Ishikawa (cell line): ENCODE results near the gene ARID5B.

Experiments
- CEBPB ChIP-seq: IDR thresholded peaks from 2 replicates; pipeline ENCODE4 v1.6.1; 2012
- NFIC ChIP-seq: IDR thresholded peaks from 2 replicates; pipeline ENCODE4 v1.6.1; 2012
- TAF1 ChIP-seq: IDR thresholded peaks from 2 replicates; pipeline ENCODE4 v1.6.1; 2012; ENCODE audit warnings: low read depth, mild to moderate bottlenecking
- YY1 ChIP-seq: IDR thresholded peaks from 2 replicates; pipeline ENCODE4 v1.6.1; 2012; ENCODE audit warnings: low read depth
- TF ChIP-seq, protein P1 (sequence below): IDR thresholded peaks from 2 replicates; pipeline ENCODE4 v1.6.1; 2012
- TF ChIP-seq, protein P2 (sequence below): IDR thresholded peaks from 2 replicates; pipeline ENCODE4 v1.6.1; 2012; ENCODE audit warnings: low read depth, mild to moderate bottlenecking

DNA sequence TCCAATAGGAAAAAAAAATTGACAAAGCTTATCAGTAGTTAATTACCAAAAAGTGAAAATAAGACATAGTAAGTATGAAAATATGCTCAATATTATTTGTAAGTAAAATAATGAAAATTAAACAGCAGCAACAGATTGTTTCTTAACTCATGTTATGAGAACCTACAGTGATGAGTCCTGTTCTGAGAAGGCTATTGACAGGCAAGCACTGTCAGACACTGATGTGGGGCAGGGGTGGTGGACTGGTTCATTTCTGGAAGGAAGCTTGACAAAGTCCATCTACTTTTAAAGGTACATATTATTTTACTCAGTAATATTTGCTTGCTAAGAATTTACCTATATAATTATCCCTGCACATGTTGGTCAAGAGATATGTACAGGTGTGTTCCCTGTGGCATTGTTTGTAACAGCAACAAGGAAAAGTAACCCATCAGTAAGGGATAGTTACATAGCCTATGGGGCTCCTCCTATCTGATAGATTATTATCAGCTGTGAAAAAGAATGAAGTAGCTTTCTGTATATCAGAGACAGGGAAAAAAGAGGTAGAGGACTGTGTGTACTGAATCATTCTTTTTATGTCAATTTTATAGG is 205.5 kb downstream of the ARID5B start:
- TF ChIP-seq, protein P1, sequence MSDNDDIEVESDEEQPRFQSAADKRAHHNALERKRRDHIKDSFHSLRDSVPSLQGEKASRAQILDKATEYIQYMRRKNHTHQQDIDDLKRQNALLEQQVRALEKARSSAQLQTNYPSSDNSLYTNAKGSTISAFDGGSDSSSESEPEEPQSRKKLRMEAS: no peak
- TF ChIP-seq TAF1: no peak
- TF ChIP-seq YY1: no peak
- TF ChIP-seq, protein P2, sequence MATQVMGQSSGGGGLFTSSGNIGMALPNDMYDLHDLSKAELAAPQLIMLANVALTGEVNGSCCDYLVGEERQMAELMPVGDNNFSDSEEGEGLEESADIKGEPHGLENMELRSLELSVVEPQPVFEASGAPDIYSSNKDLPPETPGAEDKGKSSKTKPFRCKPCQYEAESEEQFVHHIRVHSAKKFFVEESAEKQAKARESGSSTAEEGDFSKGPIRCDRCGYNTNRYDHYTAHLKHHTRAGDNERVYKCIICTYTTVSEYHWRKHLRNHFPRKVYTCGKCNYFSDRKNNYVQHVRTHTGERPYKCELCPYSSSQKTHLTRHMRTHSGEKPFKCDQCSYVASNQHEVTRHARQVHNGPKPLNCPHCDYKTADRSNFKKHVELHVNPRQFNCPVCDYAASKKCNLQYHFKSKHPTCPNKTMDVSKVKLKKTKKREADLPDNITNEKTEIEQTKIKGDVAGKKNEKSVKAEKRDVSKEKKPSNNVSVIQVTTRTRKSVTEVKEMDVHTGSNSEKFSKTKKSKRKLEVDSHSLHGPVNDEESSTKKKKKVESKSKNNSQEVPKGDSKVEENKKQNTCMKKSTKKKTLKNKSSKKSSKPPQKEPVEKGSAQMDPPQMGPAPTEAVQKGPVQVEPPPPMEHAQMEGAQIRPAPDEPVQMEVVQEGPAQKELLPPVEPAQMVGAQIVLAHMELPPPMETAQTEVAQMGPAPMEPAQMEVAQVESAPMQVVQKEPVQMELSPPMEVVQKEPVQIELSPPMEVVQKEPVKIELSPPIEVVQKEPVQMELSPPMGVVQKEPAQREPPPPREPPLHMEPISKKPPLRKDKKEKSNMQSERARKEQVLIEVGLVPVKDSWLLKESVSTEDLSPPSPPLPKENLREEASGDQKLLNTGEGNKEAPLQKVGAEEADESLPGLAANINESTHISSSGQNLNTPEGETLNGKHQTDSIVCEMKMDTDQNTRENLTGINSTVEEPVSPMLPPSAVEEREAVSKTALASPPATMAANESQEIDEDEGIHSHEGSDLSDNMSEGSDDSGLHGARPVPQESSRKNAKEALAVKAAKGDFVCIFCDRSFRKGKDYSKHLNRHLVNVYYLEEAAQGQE: no peak
- TF ChIP-seq CEBPB: no peak
- no peak for TF ChIP-seq NFIC
